Stomach smooth muscle (tissue), 2 donors: Measurements from ENCODE around the gene NAT9.

Source experiments
- H3K27ac ChIP-seq: one replicate; pipeline ENCODE4 v1.7.0; 2013; ENCODE audit warnings: mild to moderate bottlenecking, low read length, inconsistent platforms
- H3K27me3 ChIP-seq, 2 donors: one replicate each; pipeline ENCODE4 v1.7.0; 2013; ENCODE audit warnings: low read length in 2 of 2; ENCODE audit not compliant: insufficient read depth in 2 of 2, control insufficient read depth in 1 of 2
- H3K36me3 ChIP-seq, 2 donors: one replicate each; pipeline ENCODE4 v1.7.0; 2013; ENCODE audit warnings: low read length in 2 of 2; ENCODE audit not compliant: control insufficient read depth in 2 of 2, insufficient read depth in 2 of 2
- H3K4me1 ChIP-seq: one replicate; pipeline ENCODE4 v1.7.0; 2013; ENCODE audit warnings: low read length; ENCODE audit not compliant: control insufficient read depth, insufficient read depth
- H3K4me3 ChIP-seq, 2 donors: one replicate each; pipeline ENCODE4 v1.7.0; 2013; ENCODE audit warnings: low read length in 2 of 2
- H3K9ac ChIP-seq, 2 donors: one replicate each; pipeline ENCODE4 v1.7.0; 2013; ENCODE audit warnings: low read length in 2 of 2, mild to moderate bottlenecking in 1 of 2
- H3K9me3 ChIP-seq, 2 donors: one replicate each; pipeline ENCODE4 v1.7.0; 2013; ENCODE audit warnings: low read length in 2 of 2; ENCODE audit not compliant: control insufficient read depth in 2 of 2
- donor health status: healthy.
- donor health status: Pancreatic carcinoma.

Gene NAT9

GRCh38 chr17:74728033-74728701 lies 48.0 kb downstream of the NAT9 start:
- peaks cover 11 to 12% of the 10 kb centered on the region in 2 donors for H3K27me3 ChIP-seq
- H3K4me1 ChIP-seq = no peaks in the 10 kb centered on the region
- H3K4me3 ChIP-seq = no peak overlapping the region
- no peak overlapping the region for H3K9ac ChIP-seq
- H3K27ac ChIP-seq = no peak overlapping the region
- no peaks in the 10 kb centered on the region for H3K36me3 ChIP-seq
- H3K9me3 ChIP-seq = no peaks in the 10 kb centered on the region

GRCh38 chr17:74725111-74725510 lies 51.0 kb downstream of the NAT9 start:
- Histone ChIP-seq H3K9me3 (no peaks in the 10 kb centered on the region), H3K27ac (no peak overlapping the region), H3K4me3 (no peak overlapping the region), H3K27me3 (peaks cover 0 to 3% of the 10 kb centered on the region in 2 donors), H3K9ac (no peak overlapping the region), H3K36me3 (no peaks in the 10 kb centered on the region), H3K4me1 (no peaks in the 10 kb centered on the region)

GRCh38 chr17:74723891-74724290 lies 52.3 kb downstream of the NAT9 start:
- Histone ChIP-seq H3K9ac (no peak overlapping the region), H3K36me3 (no peaks in the 10 kb centered on the region), H3K27ac (no peak overlapping the region), H3K27me3 (no peaks in the 10 kb centered on the region), H3K4me1 (no peaks in the 10 kb centered on the region), H3K4me3 (no peak overlapping the region), H3K9me3 (no peaks in the 10 kb centered on the region)

GRCh38 chr17:74722782-74723181 lies 53.4 kb downstream of the NAT9 start:
- Histone ChIP-seq H3K27ac (no peak overlapping the region), H3K4me1 (no peaks in the 10 kb centered on the region), H3K27me3 (no peaks in the 10 kb centered on the region), H3K36me3 (no peaks in the 10 kb centered on the region), H3K9ac (no peak overlapping the region), H3K4me3 (no peak overlapping the region), H3K9me3 (no peaks in the 10 kb centered on the region)
